Osteocyte (in vitro differentiated cells): Measurements from ENCODE around the gene PDXK. TPM values are rescaled to one million over a fixed set of nuclear protein-coding genes. Genes with fewer than 3 reads are reported as not detected.

ENCODE experiments used
- DNase-seq: peaks from one replicate; pipeline ENCODE4 v3.0.0; 2021; ENCODE audit warnings: mixed read lengths; ENCODE audit not compliant: unreplicated experiment; ENCODE audit errors: extremely low spot score
- H3K27ac Mint-ChIP-seq: one replicate; pipeline ENCODE4 v1.8.0; 2021; ENCODE audit warnings: mild to moderate bottlenecking, mixed read lengths; ENCODE audit not compliant: unreplicated experiment
- H3K27me3 Mint-ChIP-seq: one replicate; pipeline ENCODE4 v1.8.0; 2021; ENCODE audit warnings: mixed read lengths; ENCODE audit not compliant: unreplicated experiment
- H3K36me3 Mint-ChIP-seq: one replicate; pipeline ENCODE4 v1.8.0; 2021; ENCODE audit warnings: mixed read lengths; ENCODE audit not compliant: unreplicated experiment
- H3K4me1 Mint-ChIP-seq: one replicate; pipeline ENCODE4 v1.8.0; 2021; ENCODE audit warnings: mixed read lengths; ENCODE audit not compliant: unreplicated experiment
- H3K4me3 Mint-ChIP-seq: one replicate; pipeline ENCODE4 v1.8.0; 2021; ENCODE audit warnings: mild to moderate bottlenecking, moderate library complexity, mixed read lengths; ENCODE audit not compliant: unreplicated experiment
- H3K9me3 Mint-ChIP-seq: one replicate; pipeline ENCODE4 v1.8.0; 2021; ENCODE audit warnings: mixed read lengths; ENCODE audit not compliant: unreplicated experiment
- CTCF ChIP-seq: fragments of 200-600 bp; sonication (generic); IDR thresholded peaks from 2 replicates; pipeline ENCODE4 v1.5.0; 2021; ENCODE audit warnings: antibody characterized with exemption, mild to moderate bottlenecking, moderate library complexity
- total RNA-seq: library from RNA; stranded (reverse); gene quantifications from 2 replicates; pipeline ENCODE4 v1.2.1, GENCODE V29; 2021

Gene PDXK
- total RNA-seq, 1 donor from 2014 or later: 96.7 TPM

- Mint-ChIP-seq H3K4me3 (peak overlapping the region; percentile 22), H3K27me3 (no peaks in the 10 kb centered on the region), H3K9me3 (no peaks in the 10 kb centered on the region), H3K4me1 (peaks cover 30% of the 10 kb centered on the region), H3K36me3 (peaks cover 6% of the 10 kb centered on the region), H3K27ac (no peak overlapping the region)
- TF ChIP-seq CTCF: no peak
- DNase-seq: no peak
These were observed 14.7 kb downstream of the PDXK start for GRCh38 chr21:43733529-43734071.

- TF ChIP-seq CTCF: no peak
- peaks cover 25% of the 10 kb centered on the region for H3K4me1 Mint-ChIP-seq
- H3K27me3 Mint-ChIP-seq: no peaks in the 10 kb centered on the region
- no peak for DNase-seq
- no peak overlapping the region for H3K4me3 Mint-ChIP-seq
- no peaks in the 10 kb centered on the region for H3K9me3 Mint-ChIP-seq
- H3K36me3 Mint-ChIP-seq: peaks cover 6% of the 10 kb centered on the region
- no peak overlapping the region for H3K27ac Mint-ChIP-seq
These were observed 15.4 kb downstream of the PDXK start for GRCh38 chr21:43734131-43734927.

- no peak for DNase-seq
- TF ChIP-seq CTCF: no peak
These were observed 15.9 kb downstream of the PDXK start for GRCh38 chr21:43734928-43735229.

DNA sequence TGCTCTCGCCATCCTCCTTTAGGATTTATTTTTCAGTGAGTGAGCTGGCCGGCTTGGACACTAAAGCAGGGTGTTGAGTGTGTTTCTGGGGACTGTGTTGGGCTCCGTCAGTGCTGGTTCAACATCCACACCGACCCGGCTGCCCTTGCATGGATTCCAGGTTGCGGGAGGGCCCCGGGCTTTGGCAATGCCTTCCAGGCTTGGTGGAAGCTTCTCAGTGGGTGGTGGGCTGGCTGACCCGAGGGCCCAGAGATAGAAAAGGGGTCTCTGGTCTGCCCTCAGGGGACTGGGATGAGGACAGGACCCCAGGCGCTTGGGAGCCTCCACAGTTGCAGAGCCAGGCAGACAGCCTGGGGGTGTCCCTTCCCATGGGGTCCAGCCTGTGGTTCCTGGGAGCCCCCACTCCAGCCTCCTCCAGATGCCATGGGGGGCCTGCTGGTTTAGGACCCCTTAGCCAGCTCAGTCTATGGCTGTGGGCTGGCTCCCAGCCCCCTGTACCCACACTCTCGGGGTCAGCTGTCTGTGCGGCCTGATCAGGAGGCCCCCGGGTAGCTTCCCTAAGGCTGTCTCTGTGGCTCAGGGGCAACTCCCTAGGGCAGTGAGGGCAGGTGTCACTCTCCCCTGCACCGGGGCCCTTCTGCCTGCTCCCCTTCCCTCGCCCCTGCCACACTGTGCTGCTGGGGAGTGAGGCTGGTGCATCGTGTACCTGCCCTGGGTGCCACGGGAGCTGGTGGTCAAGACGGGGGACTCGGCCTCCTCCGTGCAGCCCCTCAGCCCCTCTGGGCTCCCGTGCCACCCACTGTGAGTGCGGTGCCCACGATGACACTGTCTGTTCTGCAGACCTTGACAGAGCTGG, 16.5 kb downstream of the PDXK start:
- DNase-seq: no peak
- peaks cover 6% of the 10 kb centered on the region for H3K36me3 Mint-ChIP-seq
- no peaks in the 10 kb centered on the region for H3K9me3 Mint-ChIP-seq
- peaks cover 19% of the 10 kb centered on the region for H3K4me1 Mint-ChIP-seq
- no peak overlapping the region for H3K4me3 Mint-ChIP-seq
- H3K27me3 Mint-ChIP-seq: no peaks in the 10 kb centered on the region
- H3K27ac Mint-ChIP-seq: no peak overlapping the region
- no peak for TF ChIP-seq CTCF

More at GRCh38 chr21:43734928-43735229, 15.9 kb downstream of the PDXK start:
- Mint-ChIP-seq H3K9me3 (no peaks in the 10 kb centered on the region), H3K27ac (no peak overlapping the region), H3K36me3 (peaks cover 6% of the 10 kb centered on the region), H3K4me3 (no peak overlapping the region), H3K27me3 (no peaks in the 10 kb centered on the region), H3K4me1 (peaks cover 21% of the 10 kb centered on the region)
